H9 (cell line): ENCODE results near the gene NXT1. TPM values are rescaled to one million over a fixed set of nuclear protein-coding genes. Genes with fewer than 3 reads are reported as not detected.
A peak's percentile ranks its signal among the peaks of the same experiment; 100 is the strongest.

Source experiments
- DNase-seq: peaks from one replicate; pipeline ENCODE4 v3.0.0-alpha.2; 2017
- H2AFZ ChIP-seq: one replicate; pipeline ENCODE4 v1.6.1; 2013; ENCODE audit warnings: mild to moderate bottlenecking, low read length, control low read depth, moderate library complexity
- H2AK5ac ChIP-seq: 2 replicates; pipeline ENCODE4 v1.6.1; 2013; ENCODE audit warnings: low read length, control low read depth, mixed read lengths; ENCODE audit not compliant: insufficient read length
- H2BK120ac ChIP-seq: one replicate; pipeline ENCODE4 v1.6.1; 2013; ENCODE audit warnings: low read depth, mild to moderate bottlenecking, low read length, control low read depth, inconsistent platforms; ENCODE audit not compliant: poor library complexity, severe bottlenecking
- H2BK12ac ChIP-seq: 2 replicates; pipeline ENCODE4 v1.6.1; 2013; ENCODE audit warnings: low read length, control low read depth, mixed read lengths, low read depth; ENCODE audit not compliant: insufficient read length
- H2BK15ac ChIP-seq: 2 replicates; pipeline ENCODE4 v1.6.1; 2013; ENCODE audit warnings: low read depth, low read length, control low read depth
- H2BK20ac ChIP-seq: one replicate; pipeline ENCODE4 v1.6.1; 2013; ENCODE audit warnings: low read depth, mild to moderate bottlenecking, low read length, control low read depth, inconsistent platforms; ENCODE audit not compliant: poor library complexity, severe bottlenecking
- H2BK5ac ChIP-seq: 2 replicates; pipeline ENCODE4 v1.6.1; 2013; ENCODE audit warnings: low read length, control low read depth, mixed read lengths; ENCODE audit not compliant: insufficient read length
- H3K14ac ChIP-seq: 2 replicates; pipeline ENCODE4 v1.6.1; 2013; ENCODE audit warnings: low read length, control low read depth; ENCODE audit not compliant: insufficient read depth
- H3K18ac ChIP-seq: 2 replicates; pipeline ENCODE4 v1.6.1; 2013; ENCODE audit warnings: low read depth, mild to moderate bottlenecking, mixed read lengths, low read length, control low read depth; ENCODE audit not compliant: insufficient read length
- H3K23ac ChIP-seq: 2 replicates; pipeline ENCODE4 v1.6.1; 2013; ENCODE audit warnings: low read length, control low read depth, mixed read lengths, low read depth; ENCODE audit not compliant: insufficient read length
- H3K23me2 ChIP-seq: 2 replicates; pipeline ENCODE4 v1.6.1; 2013; ENCODE audit warnings: low read depth, mild to moderate bottlenecking, mixed read lengths, low read length, control low read depth; ENCODE audit not compliant: insufficient read length, poor library complexity, severe bottlenecking
- H3K27ac ChIP-seq: 2 replicates; pipeline ENCODE4 v1.5.1; 2013; ENCODE audit warnings: low read length, control low read depth, mixed read lengths, low read depth; ENCODE audit not compliant: insufficient read length
- H3K27me3 ChIP-seq: 2 replicates; pipeline ENCODE4 v1.6.1; 2013; ENCODE audit warnings: low read length, control low read depth, inconsistent platforms; ENCODE audit not compliant: insufficient read depth
- H3K4ac ChIP-seq: 2 replicates; pipeline ENCODE4 v1.6.1; 2013; ENCODE audit warnings: low read depth, mild to moderate bottlenecking, control low read depth, inconsistent platforms, low read length, moderate library complexity
- H3K4me1 ChIP-seq: 2 replicates; pipeline ENCODE4 v1.6.1; 2013; ENCODE audit warnings: low read length, control low read depth, inconsistent platforms; ENCODE audit not compliant: insufficient read depth
- H3K4me2 ChIP-seq: 2 replicates; pipeline ENCODE4 v1.6.1; 2013; ENCODE audit warnings: low read length, control low read depth, mixed read lengths; ENCODE audit not compliant: insufficient read length, insufficient read depth
- H3K56ac ChIP-seq: 2 replicates; pipeline ENCODE4 v1.6.1; 2013; ENCODE audit warnings: low read depth, mild to moderate bottlenecking, mixed read lengths, low read length, control low read depth; ENCODE audit not compliant: insufficient read length
- H3K79me1 ChIP-seq: 2 replicates; pipeline ENCODE4 v1.6.1; 2013; ENCODE audit warnings: low read depth, mild to moderate bottlenecking, moderate library complexity, low read length, control low read depth, inconsistent platforms; ENCODE audit not compliant: insufficient read depth, poor library complexity, severe bottlenecking
- H3K79me2 ChIP-seq: 2 replicates; pipeline ENCODE4 v1.6.1; 2013; ENCODE audit warnings: low read length, control low read depth, inconsistent platforms; ENCODE audit not compliant: insufficient read depth
- H3K9ac ChIP-seq: 2 replicates; pipeline ENCODE4 v1.6.1; 2013; ENCODE audit warnings: low read length, control low read depth, mixed read lengths; ENCODE audit not compliant: insufficient read length; ENCODE audit errors: extremely low read depth
- H3K9me3 ChIP-seq: one replicate; pipeline ENCODE4 v1.6.1; 2013; ENCODE audit warnings: low read depth, low read length, inconsistent platforms; ENCODE audit not compliant: control insufficient read depth
- H3T11ph ChIP-seq: one replicate; pipeline ENCODE4 v1.6.1; 2013; ENCODE audit warnings: mild to moderate bottlenecking, low read length, control low read depth, inconsistent platforms
- H4K20me1 ChIP-seq: one replicate; pipeline ENCODE4 v1.6.1; 2013; ENCODE audit not compliant: control insufficient read depth, insufficient read length, insufficient read depth
- H4K5ac ChIP-seq: 2 replicates; pipeline ENCODE4 v1.6.1; 2013; ENCODE audit warnings: low read depth, mild to moderate bottlenecking, mixed read lengths, low read length, control low read depth; ENCODE audit not compliant: insufficient read length
- H4K8ac ChIP-seq: replicated peaks from 2 replicates; pipeline ENCODE4 v1.6.1; 2013; ENCODE audit warnings: low read length, control low read depth, mixed read lengths, low read depth; ENCODE audit not compliant: insufficient read length
- H4K91ac ChIP-seq: 2 replicates; pipeline ENCODE4 v1.6.1; 2013; ENCODE audit warnings: low read depth, mild to moderate bottlenecking, moderate library complexity, mixed read lengths, low read length, control low read depth; ENCODE audit not compliant: insufficient read length
- H3K27ac Mint-ChIP-seq, 3 experiments: 2 replicates in 2 of 3; 3 replicates in 1 of 3; pipeline ENCODE4 v1.8.0; 2020 to 2021; ENCODE audit warnings: mixed read lengths in 3 of 3, mild to moderate bottlenecking in 1 of 3, moderate library complexity in 1 of 3
- H3K27me3 Mint-ChIP-seq: 2 replicates; pipeline ENCODE4 v1.8.0; 2021; ENCODE audit warnings: low read depth, mild to moderate bottlenecking, moderate library complexity, mixed read lengths
- H3K36me3 Mint-ChIP-seq, 3 experiments: 2 replicates in 2 of 3; 3 replicates in 1 of 3; pipeline ENCODE4 v1.8.0; 2020 to 2021; ENCODE audit warnings: low read depth in 3 of 3, mixed read lengths in 3 of 3; ENCODE audit not compliant: insufficient read depth in 1 of 3
- H3K4me1 Mint-ChIP-seq, 2 experiments: 2 replicates each; pipeline ENCODE4 v1.8.0; 2020; ENCODE audit warnings: mixed read lengths in 2 of 2
- H3K4me3 Mint-ChIP-seq, 2 experiments: 2 replicates in 1 of 2; 3 replicates in 1 of 2; pipeline ENCODE4 v1.8.0; 2020 to 2021; ENCODE audit warnings: mild to moderate bottlenecking in 2 of 2, mixed read lengths in 2 of 2, moderate library complexity in 1 of 2
- H3K9me3 Mint-ChIP-seq, 2 experiments: 2 replicates in 1 of 2; 3 replicates in 1 of 2; pipeline ENCODE4 v1.8.0; 2020; ENCODE audit warnings: mild to moderate bottlenecking in 2 of 2, mixed read lengths in 2 of 2, moderate library complexity in 1 of 2
- WGBS: extraction: QIAGEN DNeasy Blood & Tissue Kit; methylation state at CpG from one replicate; pipeline ENCODE4 v1.1.7; 2013; ENCODE audit warnings: missing lambda C conversion rate, low lambda C conversion rate, mixed read lengths; ENCODE audit not compliant: insufficient read length; ENCODE audit errors: extremely low coverage; 5-methylcytosine and 5-hydroxymethylcytosine counted together
- total RNA-seq: library from RNA; stranded (reverse); gene quantifications from 2 replicates; pipeline ENCODE4 v1.2.1, GENCODE V29; 2021
- TF ChIP-seq, protein P1 (sequence below): fragments of 200-600 bp; sonication (generic); conservative IDR thresholded peaks from 3 replicates; pipeline ENCODE4 v1.8.0; 2021; ENCODE audit warnings: antibody characterized with exemption, mild to moderate bottlenecking

The NXT1 gene
- total RNA-seq, 1 experiment from 2014 or later: 25.5 TPM

DNA sequence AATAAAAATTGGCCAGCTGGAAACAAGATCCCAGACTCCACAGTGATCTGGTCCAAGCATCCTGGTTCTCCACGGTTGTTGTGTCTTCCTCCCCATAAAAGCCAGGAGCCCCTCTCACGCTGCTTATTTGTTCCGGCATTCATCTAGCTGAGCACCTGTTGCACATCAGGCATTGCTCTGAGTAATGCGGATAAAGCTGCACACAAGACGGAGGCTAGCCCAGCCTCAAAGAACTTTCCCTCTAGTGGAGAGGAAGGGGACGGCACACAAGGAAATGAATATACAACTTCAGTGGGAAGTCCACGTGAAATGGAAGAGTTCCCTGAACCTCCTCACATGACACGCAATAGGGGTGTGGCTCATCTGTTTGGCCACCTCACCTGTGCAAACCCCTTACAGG, 30.3 kb upstream of the NXT1 start:
- Histone ChIP-seq H3K79me1 (no peaks in the 10 kb centered on the region), H3K4me2 (no peak overlapping the region), H3K9ac (no peak overlapping the region), H2BK20ac (no peak overlapping the region), H3K14ac (no peak overlapping the region), H2BK15ac (no peak overlapping the region), H3K27me3 (no peaks in the 10 kb centered on the region; the same call in 1 of the 2 replicates), H4K5ac (no peak overlapping the region), H4K8ac (no peak overlapping the region), H3K4me1 (no peaks in the 10 kb centered on the region), H3K9me3 (no peaks in the 10 kb centered on the region), H3K27ac (no peak overlapping the region), H2AK5ac (no peak overlapping the region), H3K23me2 (no peaks in the 10 kb centered on the region), H3K79me2 (no peaks in the 10 kb centered on the region), H3K4ac (no peak overlapping the region), H2AFZ (no peak overlapping the region), H3T11ph (no peak overlapping the region), H3K56ac (no peak overlapping the region), H3K23ac (no peak overlapping the region), H2BK5ac (no peak overlapping the region), H4K20me1 (no peaks in the 10 kb centered on the region), H2BK120ac (no peak overlapping the region), H4K91ac (no peak overlapping the region), H3K18ac (no peak overlapping the region), H2BK12ac (no peak overlapping the region)
- WGBS: no CpG with 5 or more reads among the region's 8 CpGs
- H3K27ac Mint-ChIP-seq: no peak overlapping the region
- no peak overlapping the region for H3K4me3 Mint-ChIP-seq
- no peak for DNase-seq
- TF ChIP-seq, protein P1, sequence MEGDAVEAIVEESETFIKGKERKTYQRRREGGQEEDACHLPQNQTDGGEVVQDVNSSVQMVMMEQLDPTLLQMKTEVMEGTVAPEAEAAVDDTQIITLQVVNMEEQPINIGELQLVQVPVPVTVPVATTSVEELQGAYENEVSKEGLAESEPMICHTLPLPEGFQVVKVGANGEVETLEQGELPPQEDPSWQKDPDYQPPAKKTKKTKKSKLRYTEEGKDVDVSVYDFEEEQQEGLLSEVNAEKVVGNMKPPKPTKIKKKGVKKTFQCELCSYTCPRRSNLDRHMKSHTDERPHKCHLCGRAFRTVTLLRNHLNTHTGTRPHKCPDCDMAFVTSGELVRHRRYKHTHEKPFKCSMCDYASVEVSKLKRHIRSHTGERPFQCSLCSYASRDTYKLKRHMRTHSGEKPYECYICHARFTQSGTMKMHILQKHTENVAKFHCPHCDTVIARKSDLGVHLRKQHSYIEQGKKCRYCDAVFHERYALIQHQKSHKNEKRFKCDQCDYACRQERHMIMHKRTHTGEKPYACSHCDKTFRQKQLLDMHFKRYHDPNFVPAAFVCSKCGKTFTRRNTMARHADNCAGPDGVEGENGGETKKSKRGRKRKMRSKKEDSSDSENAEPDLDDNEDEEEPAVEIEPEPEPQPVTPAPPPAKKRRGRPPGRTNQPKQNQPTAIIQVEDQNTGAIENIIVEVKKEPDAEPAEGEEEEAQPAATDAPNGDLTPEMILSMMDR: peak; percentile 58
- peaks cover 0 to 9% of the 10 kb centered on the region in 2 experiments; a peak in 3 of 5 replicates for H3K9me3 Mint-ChIP-seq
- peaks cover 14% of the 10 kb centered on the region for H3K27me3 Mint-ChIP-seq
- H3K4me1 Mint-ChIP-seq: peaks cover 7 to 11% of the 10 kb centered on the region in 2 experiments
- H3K36me3 Mint-ChIP-seq: no peaks in the 10 kb centered on the region; a peak in 2 of 7 replicates
